Measurements from ENCODE around the gene NUF2. TPM values are rescaled to one million over a fixed set of nuclear protein-coding genes. Genes with fewer than 3 reads are reported as not detected.

NUF2 gene
- total and polyA plus RNA-seq, 2 of the 8 experiments (the other 6 are each of a cell fraction or from before 2014, with no cell fraction given), result 12.1 to 28.3 TPM

DNA sequence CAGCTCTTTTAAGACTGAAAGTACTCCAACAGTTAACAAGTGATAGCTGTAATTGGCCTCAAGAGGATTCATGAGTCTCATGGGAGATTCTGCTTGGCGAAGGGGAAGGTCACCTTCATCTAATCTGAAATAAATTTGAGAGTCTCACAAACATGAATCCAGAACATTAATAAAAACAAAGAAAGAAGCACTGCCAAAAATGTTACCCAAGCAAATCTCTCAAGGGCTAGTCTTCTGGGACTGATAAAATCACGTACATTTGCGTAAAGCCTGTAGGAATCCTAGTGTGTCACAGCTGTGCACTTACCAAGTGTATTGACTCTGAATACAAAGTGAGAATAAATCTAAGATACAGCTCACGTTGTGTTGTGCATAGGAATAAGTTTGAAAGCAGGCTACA lies 21.2 kb upstream of the NUF2 start:
- no peak overlapping the region for H3K4me2 ChIP-seq (ENCODE audit: insufficient read depth in 1 of 2, low read depth in 2 of 2, low read length in 2 of 2)
- H3K56ac ChIP-seq (replicated peaks; ENCODE audit: insufficient read length, low read depth, low read length), result no peak overlapping the region
- no peak overlapping the region for H3K27ac ChIP-seq (ENCODE audit: low read depth, low read length)
- H3K27me3 ChIP-seq (replicated peaks in 1 of 4; ENCODE audit: control insufficient read depth in 3 of 4, extremely low read depth in 1 of 4, insufficient read depth in 3 of 4, low read length in 3 of 4), result no peaks in the 10 kb centered on the region
- H2BK20ac ChIP-seq (ENCODE audit: low read length), result no peak overlapping the region
- no peak overlapping the region for H2AFZ ChIP-seq (ENCODE audit: low read length)
- H3K4me3 ChIP-seq (ENCODE audit: extremely low read depth in 1 of 4, insufficient read depth in 2 of 4, low read depth in 3 of 4, low read length in 4 of 4), result no peak overlapping the region
- CTCF ChIA-PET (ENCODE audit: partially characterized antibody), result interaction anchor here (0.8 to 2.9 kb wide), 6 partner anchors 15 to 312 kb away, joined by 3 to 10 read pairs (median 6); partner anchors contain the start of gene RGS4
- no peak overlapping the region for H2AK5ac ChIP-seq (ENCODE audit: low read depth, low read length)
- peaks cover 0 to 2% (median 0%) of the 10 kb centered on the region in 4 experiments; a peak in 1 of 8 replicates for H3K36me3 ChIP-seq (ENCODE audit: control insufficient read depth in 2 of 4, insufficient read depth in 4 of 4, low read length in 3 of 4)
- FAIRE-seq (no peak), DNase-seq (ENCODE audit: low read depth in 1 of 2, low spot score in 2 of 2) (no peak)
- no peak overlapping the region for H3K23ac ChIP-seq (ENCODE audit: insufficient read length)
- no peaks in the 10 kb centered on the region for H3K79me1 ChIP-seq (ENCODE audit: low read depth, low read length)
- peaks cover 0 to 3% (median 0%) of the 10 kb centered on the region in 4 experiments; a peak in 3 of 7 replicates for H3K4me1 ChIP-seq (replicated peaks in 1 of 4; ENCODE audit: control insufficient read depth in 3 of 4, insufficient read depth in 4 of 4, low read length in 3 of 4)
- no peak overlapping the region for H3K9ac ChIP-seq (replicated peaks in 1 of 4; ENCODE audit: extremely low read depth in 1 of 4, low read depth in 3 of 4, low read length in 3 of 4)
- H2BK15ac ChIP-seq (ENCODE audit: low read length), result no peak overlapping the region
- no peak overlapping the region for H4K91ac ChIP-seq (replicated peaks; ENCODE audit: insufficient read length, low read length)
- H3K14ac ChIP-seq (ENCODE audit: insufficient read length), result no peak overlapping the region
- no peaks in the 10 kb centered on the region for H3K79me2 ChIP-seq (ENCODE audit: control insufficient read depth in 1 of 2, insufficient read depth in 2 of 2, low read length in 2 of 2)
- no peaks in the 10 kb centered on the region for H4K20me1 ChIP-seq (replicated peaks in 1 of 2; ENCODE audit: control insufficient read depth in 1 of 2, insufficient read depth in 2 of 2, low read length in 2 of 2)
- POLR2A ChIA-PET (ENCODE audit: partially characterized antibody), result interaction anchor here (1.6 kb wide), 2 partner anchors 9 to 21 kb away, joined by 3 read pairs; partner anchors contain the start of gene NUF2
- H4K5ac ChIP-seq (ENCODE audit: insufficient read length, low read depth, low read length), result no peak overlapping the region
- no peak overlapping the region for H2BK5ac ChIP-seq (ENCODE audit: low read depth, low read length)
- 87% methylated on average over 4 of the region's 4 CpGs; no CpG with 5 or more reads in 1 of the 2 experiments for WGBS, 2 experiments (ENCODE audit: extremely low coverage in 1 of 2, insufficient coverage in 1 of 2, insufficient read length in 1 of 2, insufficient replicate concordance in 2 of 2, low coverage in 1 of 2, low lambda C conversion rate in 2 of 2, missing lambda C conversion rate in 1 of 2)
- H4K8ac ChIP-seq (ENCODE audit: extremely low read depth, insufficient read depth, low read length), result no peak overlapping the region
- no peak overlapping the region for H3K4ac ChIP-seq (replicated peaks; ENCODE audit: insufficient read length, low read depth, low read length)
- H3K23me2 ChIP-seq (ENCODE audit: low read depth, low read length), result no peaks in the 10 kb centered on the region
- no peaks in the 10 kb centered on the region for H3K9me3 ChIP-seq (ENCODE audit: insufficient read depth in 2 of 2, low read depth in 1 of 2, low read length in 1 of 2)
- no peak overlapping the region for H2BK120ac ChIP-seq (replicated peaks; ENCODE audit: low read depth, low read length)
- no peak overlapping the region for H2BK12ac ChIP-seq (ENCODE audit: low read depth, low read length)
- H3K18ac ChIP-seq (ENCODE audit: extremely low read depth, low read length), result no peak overlapping the region
- TF ChIP-seq CREB1 (IDR thresholded peaks at IDR 0.05) (no peak), HDAC2 (IDR thresholded peaks at IDR 0.05; ENCODE audit: borderline replicate concordance in 1 of 2, low read depth in 2 of 2, low read length in 2 of 2) (no peak), POU5F1 (IDR thresholded peaks at IDR 0.05; ENCODE audit: low read depth, low read length) (no peak), FOSL1 (IDR thresholded peaks at IDR 0.05; ENCODE audit: insufficient read depth, low read depth, low read length) (no peak), EGR1 (IDR thresholded peaks at IDR 0.05; ENCODE audit: borderline replicate concordance, low read depth, low read length) (no peak), EZH2 (IDR thresholded peaks at IDR 0.05; ENCODE audit: low read depth, low read length, severe bottlenecking) (no peak), SUZ12 (IDR thresholded peaks at IDR 0.05; ENCODE audit: low read length) (no peak), RNF2 (IDR thresholded peaks at IDR 0.05; ENCODE audit: borderline replicate concordance, low read depth, low read length, missing control alignments, poor library complexity, severe bottlenecking) (no peak), KDM5A (IDR thresholded peaks at IDR 0.05; ENCODE audit: low read length) (no peak), CTBP2 (IDR thresholded peaks at IDR 0.05; ENCODE audit: borderline replicate concordance, insufficient read depth, insufficient read length, low read length) (no peak), JUND (IDR thresholded peaks at IDR 0.05; ENCODE audit: low read length) (no peak), ZNF274 (IDR thresholded peaks at IDR 0.05; ENCODE audit: borderline replicate concordance, extremely low read depth, low read length) (no peak), GTF2F1 (IDR thresholded peaks at IDR 0.05; ENCODE audit: borderline replicate concordance, low read depth, low read length) (no peak)

Measured in H1 (cell line).